Stimulated activated effector memory CD8-positive, alpha-beta T cell treated with anti-CD3 and anti-CD28 coated beads, Interleukin-12 subunit alpha, Interleukin-12 subunit beta, amount 100 ng/mL, for 72 hours (primary cell): ENCODE measurements around the gene SLC15A2.
"Not testable (repeated sequence)": the region's sequence is repeated elsewhere in the genome, so short reads cannot be mapped to it uniquely, and the experiment has no call there.

ENCODE experiments used
- ATAC-seq: fragments of 150-1000 bp; cut with Tn5 transposase; 2 replicates; pipeline ENCODE4 v1.10.0; 2021
- DNase-seq, 2 donors: peaks; one replicate each; pipeline ENCODE4 v3.0.0; 2021 to 2022; ENCODE audit warnings: low spot score in 2 of 2
- H3K27ac Mint-ChIP-seq: one replicate; pipeline ENCODE4 v1.8.0; 2022; ENCODE audit warnings: mild to moderate bottlenecking, mixed read lengths
- H3K36me3 Mint-ChIP-seq: one replicate; pipeline ENCODE4 v1.8.0; 2022; ENCODE audit warnings: mild to moderate bottlenecking, mixed read lengths
- H3K4me1 Mint-ChIP-seq: one replicate; pipeline ENCODE4 v1.8.0; 2022; ENCODE audit warnings: mixed read lengths
- H3K4me3 Mint-ChIP-seq: one replicate; pipeline ENCODE4 v1.8.0; 2022; ENCODE audit warnings: mild to moderate bottlenecking, mixed read lengths
- H3K9me3 Mint-ChIP-seq: one replicate; pipeline ENCODE4 v1.8.0; 2022; ENCODE audit warnings: mixed read lengths

SLC15A2 gene

GRCh38 chr3:121913305-121913990 is 19.2 kb downstream of the SLC15A2 start:
- no peak overlapping the region for H3K4me3 Mint-ChIP-seq
- H3K27ac Mint-ChIP-seq, result no peak overlapping the region
- no peaks in the 10 kb centered on the region for H3K4me1 Mint-ChIP-seq
- DNase-seq (no peak), ATAC-seq (no peak)
- no peaks in the 10 kb centered on the region for H3K36me3 Mint-ChIP-seq
- H3K9me3 Mint-ChIP-seq, result no peaks in the 10 kb centered on the region

GRCh38 chr3:121914081-121914998 is 20.1 kb downstream of the SLC15A2 start:
- Mint-ChIP-seq H3K27ac (no peak overlapping the region), H3K9me3 (no peaks in the 10 kb centered on the region), H3K4me3 (no peak overlapping the region), H3K4me1 (no peaks in the 10 kb centered on the region), H3K36me3 (no peaks in the 10 kb centered on the region)
- DNase-seq (no peak), ATAC-seq (no peak)

- H3K9me3 Mint-ChIP-seq, result no peaks in the 10 kb centered on the region
Measured at GRCh38 chr3:121916189-121916588, 22.0 kb downstream of the SLC15A2 start.

GRCh38 chr3:121918779-121919483 is 24.7 kb downstream of the SLC15A2 start:
- Mint-ChIP-seq H3K4me3 (no peak overlapping the region), H3K27ac (no peak overlapping the region), H3K4me1 (no peaks in the 10 kb centered on the region), H3K36me3 (no peaks in the 10 kb centered on the region), H3K9me3 (no peaks in the 10 kb centered on the region)
- DNase-seq (no peak), ATAC-seq (no peak)

More at GRCh38 chr3:121916189-121916588, 22.0 kb downstream of the SLC15A2 start:
- DNase-seq (no peak), ATAC-seq (no peak)
- Mint-ChIP-seq H3K4me3 (no peak overlapping the region), H3K36me3 (no peaks in the 10 kb centered on the region), H3K4me1 (no peaks in the 10 kb centered on the region), H3K27ac (no peak overlapping the region)

GRCh38 chr3:121924734-121925133 is 30.5 kb downstream of the SLC15A2 start:
- Mint-ChIP-seq H3K9me3 (no peaks in the 10 kb centered on the region), H3K4me3 (no peak overlapping the region), H3K36me3 (no peaks in the 10 kb centered on the region), H3K27ac (no peak overlapping the region), H3K4me1 (no peaks in the 10 kb centered on the region)
- DNase-seq (no peak), ATAC-seq (no peak)

GRCh38 chr3:121926380-121926779 is 32.2 kb downstream of the SLC15A2 start:
- H3K4me1 Mint-ChIP-seq, result no peaks in the 10 kb centered on the region
- H3K9me3 Mint-ChIP-seq, result no peaks in the 10 kb centered on the region
- H3K4me3 Mint-ChIP-seq, result no peak overlapping the region
- no peak for ATAC-seq
- no peaks in the 10 kb centered on the region for H3K36me3 Mint-ChIP-seq
- no peak for DNase-seq
- no peak overlapping the region for H3K27ac Mint-ChIP-seq

- H3K27ac Mint-ChIP-seq, H3K4me3 Mint-ChIP-seq, H3K36me3 Mint-ChIP-seq, ATAC-seq, H3K9me3 Mint-ChIP-seq, DNase-seq, H3K4me1 Mint-ChIP-seq: not testable (repeated sequence)
Measured at GRCh38 chr3:121938141-121938855, 44.1 kb downstream of the SLC15A2 start.

GRCh38 chr3:121941592-121941991 is 47.4 kb downstream of the SLC15A2 start:
- no peaks in the 10 kb centered on the region for H3K4me1 Mint-ChIP-seq

GRCh38 chr3:121942116-121942786 is 48.0 kb downstream of the SLC15A2 start:
- no peak for DNase-seq
- no peak overlapping the region for H3K27ac Mint-ChIP-seq
- H3K4me1 Mint-ChIP-seq, result no peaks in the 10 kb centered on the region
- ATAC-seq, result no peak
- H3K36me3 Mint-ChIP-seq, result peaks cover 6% of the 10 kb centered on the region
- no peaks in the 10 kb centered on the region for H3K9me3 Mint-ChIP-seq
- no peak overlapping the region for H3K4me3 Mint-ChIP-seq

More at GRCh38 chr3:121941592-121941991, 47.4 kb downstream of the SLC15A2 start:
- ATAC-seq, result no peak
- H3K27ac Mint-ChIP-seq, result no peak overlapping the region
- no peaks in the 10 kb centered on the region for H3K9me3 Mint-ChIP-seq
- DNase-seq, result no peak
- peaks cover 6% of the 10 kb centered on the region for H3K36me3 Mint-ChIP-seq
- H3K4me3 Mint-ChIP-seq, result no peak overlapping the region

GRCh38 chr3:121943431-121943830 is 49.2 kb downstream of the SLC15A2 start:
- no peak for DNase-seq
- no peak for ATAC-seq
- no peaks in the 10 kb centered on the region for H3K9me3 Mint-ChIP-seq
- no peak overlapping the region for H3K27ac Mint-ChIP-seq
- H3K4me1 Mint-ChIP-seq, result no peaks in the 10 kb centered on the region
- H3K36me3 Mint-ChIP-seq, result peaks cover 6% of the 10 kb centered on the region
- H3K4me3 Mint-ChIP-seq, result no peak overlapping the region

- Mint-ChIP-seq H3K36me3 (no peaks in the 10 kb centered on the region), H3K27ac (no peak overlapping the region)
- no peak for ATAC-seq
Measured at GRCh38 chr3:121948641-121949040, 54.4 kb downstream of the SLC15A2 start.

GRCh38 chr3:121951291-121951919 is 57.2 kb downstream of the SLC15A2 start:
- Mint-ChIP-seq H3K4me3 (no peak overlapping the region), H3K36me3 (no peaks in the 10 kb centered on the region), H3K27ac (no peak overlapping the region), H3K9me3 (peaks cover 8% of the 10 kb centered on the region), H3K4me1 (no peaks in the 10 kb centered on the region)
- no peak for DNase-seq
- no peak for ATAC-seq

More at GRCh38 chr3:121948641-121949040, 54.4 kb downstream of the SLC15A2 start:
- DNase-seq, result no peak
- Mint-ChIP-seq H3K4me1 (no peaks in the 10 kb centered on the region), H3K4me3 (no peak overlapping the region), H3K9me3 (peaks cover 8% of the 10 kb centered on the region)

GRCh38 chr3:121956363-121956762 is 62.2 kb downstream of the SLC15A2 start:
- DNase-seq (no peak), ATAC-seq (no peak)
- no peaks in the 10 kb centered on the region for H3K36me3 Mint-ChIP-seq
- H3K9me3 Mint-ChIP-seq, result peaks cover 5% of the 10 kb centered on the region
- no peak overlapping the region for H3K27ac Mint-ChIP-seq
- no peaks in the 10 kb centered on the region for H3K4me1 Mint-ChIP-seq
- no peak overlapping the region for H3K4me3 Mint-ChIP-seq
